Measurements from ENCODE around the gene APOL1.

DNA sequence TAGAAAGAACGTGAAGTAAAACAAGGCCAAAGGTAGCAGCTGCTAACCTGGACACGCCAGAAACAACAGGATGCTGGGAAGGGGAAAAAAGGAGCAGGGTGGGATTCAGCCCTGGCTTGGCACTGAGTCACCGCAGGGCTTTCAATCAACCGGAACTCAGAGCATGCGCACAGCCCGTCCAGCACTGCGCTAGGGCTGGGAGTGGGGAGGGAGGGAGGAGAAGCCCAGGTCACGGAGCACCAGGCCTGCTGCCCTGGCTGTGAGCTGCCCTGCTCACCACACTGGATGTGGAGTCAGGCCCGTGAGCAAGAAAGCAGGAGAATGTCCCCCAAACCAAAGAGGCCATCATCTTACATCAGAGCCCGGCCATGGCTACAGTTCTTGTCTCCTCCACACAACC lies 51.5 kb downstream of the APOL1 start:
- TF ChIP-seq CTCF (IDR thresholded peaks at IDR 0.05): no peak
- no peak for TF ChIP-seq SIN3A (IDR thresholded peaks at IDR 0.05; ENCODE audit: borderline replicate concordance, insufficient read depth, low read depth, low read length)
- TF ChIP-seq POLR2AphosphoS5 (IDR thresholded peaks at IDR 0.05; ENCODE audit: low read depth, low read length): no peak
- no peak for TF ChIP-seq REST (IDR thresholded peaks at IDR 0.05; ENCODE audit: insufficient read depth in 1 of 2, low read depth in 2 of 2, low read length in 1 of 2)
- no peak for TF ChIP-seq TCF7L2 (IDR thresholded peaks at IDR 0.05; ENCODE audit: low read depth, low read length)

Measured in Panc1 (cell line).